Endothelial cell of umbilical vein (primary cell): ENCODE results near the gene MYO9A. TPM values are rescaled to one million over a fixed set of nuclear protein-coding genes. Genes with fewer than 3 reads are reported as not detected.
"Not testable (repeated sequence)": the region's sequence is repeated elsewhere in the genome, so short reads cannot be mapped to it uniquely, and the experiment has no call there.

ENCODE experiments used
- BruUV-seq: library from RNA; stranded (reverse); fragments of 400-500 nt; replicated peaks from 2 replicates; lab custom pipeline; 2021; lab: Mats Ljungman, UMichigan
- CTCF ChIA-PET: fragments of 300-600, 350-600 bp; sonication (Branson Sonifier 250); formaldehyde crosslinking; loops from one replicate; lab custom pipeline; 2021; ENCODE audit warnings: antibody characterized with exemption, inconsistent platforms; lab: Charles Lee
- POLR2A ChIA-PET: fragments of 300-600, 350-600 bp; sonication (Branson Sonifier 250); formaldehyde crosslinking; loops from one replicate; lab custom pipeline; 2021; ENCODE audit warnings: antibody characterized with exemption, inconsistent platforms; lab: Charles Lee
- DNase-seq: peaks from one replicate; pipeline ENCODE4 v3.0.0-alpha.2; 2011; ENCODE audit warnings: low read depth, low spot score
- FAIRE-seq: peaks from 2 replicates; lab custom pipeline; 2011; peaks lifted over from hg19 to GRCh38; lab: Jason Lieb, UNC
- H2AFZ ChIP-seq: 2 replicates; pipeline ENCODE4 v1.6.0; 2012; ENCODE audit warnings: low read depth, low read length, control low read depth, inconsistent platforms
- H3K27ac ChIP-seq: 2 replicates; pipeline ENCODE4 v1.5.1; 2011; ENCODE audit warnings: low read depth, mild to moderate bottlenecking, control low read depth, low read length, moderate library complexity; ENCODE audit not compliant: insufficient read depth
- H3K27me3 ChIP-seq, 2 experiments: 2 replicates each; pipeline versions ENCODE4 v1.6.0 to v1.6.1; 2011; ENCODE audit warnings: low read length in 2 of 2, mixed read lengths in 1 of 2; ENCODE audit not compliant: control insufficient read depth in 2 of 2, insufficient read depth in 2 of 2
- H3K36me3 ChIP-seq, 2 experiments: 2 replicates in 1 of 2; 3 replicates in 1 of 2; pipeline ENCODE4 v1.5.1; 2011; ENCODE audit warnings: low read length in 2 of 2, mild to moderate bottlenecking in 1 of 2, moderate library complexity in 1 of 2; ENCODE audit not compliant: control insufficient read depth in 2 of 2, insufficient read depth in 2 of 2; ENCODE audit errors: extremely low read depth in 1 of 2
- H3K4me1 ChIP-seq: 3 replicates; pipeline ENCODE4 v1.5.1; 2011; ENCODE audit warnings: mild to moderate bottlenecking, low read length; ENCODE audit not compliant: control insufficient read depth, insufficient read depth; ENCODE audit errors: extremely low read depth
- H3K4me2 ChIP-seq: 2 replicates; pipeline ENCODE4 v1.6.1; 2011; ENCODE audit warnings: low read length, control low read depth, mixed read lengths; ENCODE audit not compliant: insufficient read depth
- H3K4me3 ChIP-seq, 3 experiments: fragments of 200-600 bp in 1 of 3; sonication (generic), shearing (Covaris generic) in 1 of 3; replicated peaks in 1 of 3; 2 replicates each; pipeline ENCODE4 v1.5.1; 2011 to 2016; ENCODE audit warnings: control low read depth in 3 of 3, low read length in 3 of 3, mild to moderate bottlenecking in 2 of 3, inconsistent platforms in 1 of 3, low read depth in 1 of 3, moderate library complexity in 1 of 3; ENCODE audit not compliant: insufficient read depth in 1 of 3
- H3K79me2 ChIP-seq: 2 replicates; pipeline ENCODE4 v1.6.0; 2012; ENCODE audit warnings: low read length, inconsistent platforms; ENCODE audit not compliant: control insufficient read depth, insufficient read depth
- H3K9ac ChIP-seq: replicated peaks from 2 replicates; pipeline ENCODE3; 2011; ENCODE audit warnings: low read length, control low read depth; ENCODE audit not compliant: insufficient read depth; ENCODE audit errors: extremely low read depth
- H3K9me1 ChIP-seq: replicated peaks from 3 replicates; pipeline ENCODE4 v1.6.0; 2011; ENCODE audit warnings: mild to moderate bottlenecking, low read length; ENCODE audit not compliant: control insufficient read depth, insufficient read depth; ENCODE audit errors: extremely low read depth
- H3K9me3 ChIP-seq: replicated peaks from 2 replicates; pipeline ENCODE4 v1.5.1; 2012; ENCODE audit warnings: low read length, inconsistent platforms; ENCODE audit not compliant: control insufficient read depth, insufficient read depth
- H4K20me1 ChIP-seq: replicated peaks from 2 replicates; pipeline ENCODE3; 2011; ENCODE audit warnings: mild to moderate bottlenecking, low read length; ENCODE audit not compliant: control insufficient read depth, insufficient read depth; ENCODE audit errors: extremely low read depth
- CTCF ChIP-seq, 2 donors: IDR thresholded peaks; 1 replicate in 1 of 2; 2 replicates in 1 of 2; pipeline ENCODE4 v1.5.1; 2011; ENCODE audit warnings: low read length in 2 of 2, mild to moderate bottlenecking in 2 of 2, moderate library complexity in 2 of 2, control low read depth in 1 of 2, inconsistent platforms in 1 of 2, low read depth in 1 of 2; ENCODE audit not compliant: insufficient read depth in 1 of 2; ENCODE audit errors: extremely low read depth in 1 of 2
- EZH2 ChIP-seq: IDR thresholded peaks from 2 replicates; pipeline ENCODE4 v1.6.1; 2012; ENCODE audit warnings: borderline replicate concordance, low read depth, mild to moderate bottlenecking, moderate library complexity, low read length, inconsistent platforms; ENCODE audit not compliant: severe bottlenecking
- FOS ChIP-seq: IDR thresholded peaks from 2 replicates; pipeline ENCODE4 v1.6.1; 2011; ENCODE audit warnings: mild to moderate bottlenecking, low read length, moderate library complexity, borderline replicate concordance; ENCODE audit not compliant: insufficient read depth
- GATA2 ChIP-seq: IDR thresholded peaks from 2 replicates; pipeline ENCODE4 v1.7.0; 2011; ENCODE audit warnings: low read depth, mild to moderate bottlenecking, moderate library complexity, mixed read lengths, low read length; ENCODE audit not compliant: insufficient read length, insufficient read depth
- JUN ChIP-seq: IDR thresholded peaks from 2 replicates; pipeline ENCODE4 v1.6.1; 2011; ENCODE audit warnings: borderline replicate concordance, low read depth; ENCODE audit not compliant: insufficient read length, insufficient read depth
- MAX ChIP-seq: IDR thresholded peaks from 2 replicates; pipeline ENCODE4 v1.6.1; 2011; ENCODE audit not compliant: insufficient read depth, insufficient read length
- MYC ChIP-seq: IDR thresholded peaks from one replicate; pipeline ENCODE4 v1.6.1; 2011; ENCODE audit warnings: mild to moderate bottlenecking, low read depth, low read length
- POLR2A ChIP-seq: IDR thresholded peaks from 2 replicates; pipeline ENCODE4 v1.6.1; 2012; ENCODE audit warnings: low read depth, mild to moderate bottlenecking, control low read depth, low read length
- POLR2AphosphoS5 ChIP-seq: IDR thresholded peaks from 2 replicates; pipeline ENCODE4 v1.6.1; 2012; ENCODE audit warnings: low read depth, mild to moderate bottlenecking, control low read depth, low read length, moderate library complexity; ENCODE audit not compliant: insufficient read depth
- dilution Hi-C: fragments of 300-500 bp; cut with MboI; formaldehyde crosslinking; loops from one replicate; pipeline ENCODE4 v1.15.0; 2019; ENCODE audit warnings: low sequenced_read_pairs; ENCODE audit not compliant: extremely low pct_ligation_motif_present
- intact Hi-C: fragments of 100-400 bp; cut with micrococcal nuclease; formaldehyde crosslinking; loops from one replicate; pipeline ENCODE4 v1.10.0; 2022
- polyA plus RNA-seq, 4 experiments: library from polyadenylated mRNA; depleted of rRNA in 3 of 4; stranded (reverse) in 3 of 4; unstranded in 1 of 4; fragments of >200 nt; gene quantifications; 2 replicates each; pipeline versions ENCODE4 v1.2.1 to v1.2.3, GENCODE V29; 2011 to 2012; ENCODE audit warnings: missing spikeins in 1 of 4
- total RNA-seq: library from RNA; stranded (reverse); gene quantifications from 2 replicates; pipeline ENCODE4 v1.2.3, GENCODE V29; 2021

Gene MYO9A
- total and polyA plus RNA-seq, 2 donors (not counting 3 experiments of a cell fraction or from before 2014, with no cell fraction given): 6.4 to 30.3 TPM

GRCh38 chr15:72057548-72058091, 60.3 kb downstream of the MYO9A start:
- FAIRE-seq (no peak), DNase-seq (peak; percentile 12)
- peaks cover 3% of the 10 kb centered on the region for H3K79me2 ChIP-seq
- POLR2A ChIA-PET: no interaction called here
- intact Hi-C loops (no loop called here), dilution Hi-C loops (no loop called here)
- TF ChIP-seq JUN (no peak), POLR2A (no peak), FOS (no peak), CTCF (IDR thresholded peaks at IDR 0.05; ENCODE audit: extremely low read depth in 1 of 2, insufficient read depth in 1 of 2, low read depth in 1 of 2, low read length in 2 of 2) (no peak), MYC (no peak), EZH2 (no peak), POLR2AphosphoS5 (no peak), MAX (no peak), GATA2 (no peak)
- H3K36me3 ChIP-seq: no peaks in the 10 kb centered on the region
- no TSS peak for BruUV-seq
- H3K9me3 ChIP-seq: no peaks in the 10 kb centered on the region
- no peaks in the 10 kb centered on the region for H3K27me3 ChIP-seq
- no peak overlapping the region for H3K27ac ChIP-seq
- CTCF ChIA-PET: interaction anchor here (1.0 to 1.7 kb wide), 2 partner anchors 9 to 98 kb away, joined by 3 read pairs; no protein-coding TSS in a partner anchor
- H2AFZ ChIP-seq: no peak overlapping the region
- peaks cover 3% of the 10 kb centered on the region for H3K4me1 ChIP-seq
- H4K20me1 ChIP-seq: no peaks in the 10 kb centered on the region
- H3K4me2 ChIP-seq: peak overlapping the region; percentile 28
- H3K4me3 ChIP-seq: no peak overlapping the region
- no peaks in the 10 kb centered on the region for H3K9me1 ChIP-seq
- no peak overlapping the region for H3K9ac ChIP-seq

GRCh38 chr15:72056217-72056616, 61.7 kb downstream of the MYO9A start:
- H3K79me2 ChIP-seq, intact Hi-C loops, dilution Hi-C loops, FAIRE-seq, H3K9me1 ChIP-seq, CTCF ChIA-PET, BruUV-seq, H4K20me1 ChIP-seq, H3K36me3 ChIP-seq, H3K4me2 ChIP-seq, H3K9me3 ChIP-seq, POLR2A ChIA-PET, H3K4me3 ChIP-seq, H3K9ac ChIP-seq, H2AFZ ChIP-seq, DNase-seq, H3K4me1 ChIP-seq, H3K27ac ChIP-seq, H3K27me3 ChIP-seq: not testable (repeated sequence)

- POLR2A ChIA-PET, H3K79me2 ChIP-seq, FAIRE-seq, H3K36me3 ChIP-seq, H2AFZ ChIP-seq, BruUV-seq, H3K4me3 ChIP-seq, intact Hi-C loops, H3K27me3 ChIP-seq, H3K27ac ChIP-seq, H4K20me1 ChIP-seq, dilution Hi-C loops, DNase-seq, H3K4me1 ChIP-seq, H3K4me2 ChIP-seq, H3K9ac ChIP-seq, H3K9me3 ChIP-seq, H3K9me1 ChIP-seq: not testable (repeated sequence)
- CTCF ChIA-PET: interaction anchor here (0.9 kb wide), 1 partner anchor 12 kb away, joined by 3 read pairs; no protein-coding TSS in a partner anchor
These were observed 64.7 kb downstream of the MYO9A start for GRCh38 chr15:72053297-72053696.
